ENCODE measurements around the gene ATP12A.

DNA sequence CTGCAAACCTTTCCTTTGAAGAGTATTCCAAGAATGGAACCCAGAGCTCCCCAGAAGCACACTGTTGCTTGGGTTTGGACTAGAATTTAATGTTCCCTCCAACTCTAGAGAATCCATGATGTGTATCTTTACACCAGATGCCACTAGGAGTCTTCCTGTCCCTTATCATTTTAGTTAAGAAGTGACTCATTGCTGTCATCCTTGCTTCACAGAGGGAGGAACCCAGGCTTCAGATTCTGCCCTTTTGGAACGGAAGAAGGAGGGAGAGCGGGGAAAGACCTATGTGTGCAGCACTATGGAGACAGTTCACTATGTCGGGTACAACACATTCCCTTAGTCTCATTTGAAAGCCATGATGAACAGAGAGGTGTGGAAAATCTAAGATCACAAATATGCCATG, 2.1 kb upstream of the ATP12A start:
- no peak for TF ChIP-seq TAF1 (IDR thresholded peaks at IDR 0.05; ENCODE audit: borderline replicate concordance, insufficient read depth, low read length)
- no peak for TF ChIP-seq SIN3A (IDR thresholded peaks at IDR 0.05; ENCODE audit: borderline replicate concordance, insufficient read depth, low read length)
- TF ChIP-seq, protein P1, sequence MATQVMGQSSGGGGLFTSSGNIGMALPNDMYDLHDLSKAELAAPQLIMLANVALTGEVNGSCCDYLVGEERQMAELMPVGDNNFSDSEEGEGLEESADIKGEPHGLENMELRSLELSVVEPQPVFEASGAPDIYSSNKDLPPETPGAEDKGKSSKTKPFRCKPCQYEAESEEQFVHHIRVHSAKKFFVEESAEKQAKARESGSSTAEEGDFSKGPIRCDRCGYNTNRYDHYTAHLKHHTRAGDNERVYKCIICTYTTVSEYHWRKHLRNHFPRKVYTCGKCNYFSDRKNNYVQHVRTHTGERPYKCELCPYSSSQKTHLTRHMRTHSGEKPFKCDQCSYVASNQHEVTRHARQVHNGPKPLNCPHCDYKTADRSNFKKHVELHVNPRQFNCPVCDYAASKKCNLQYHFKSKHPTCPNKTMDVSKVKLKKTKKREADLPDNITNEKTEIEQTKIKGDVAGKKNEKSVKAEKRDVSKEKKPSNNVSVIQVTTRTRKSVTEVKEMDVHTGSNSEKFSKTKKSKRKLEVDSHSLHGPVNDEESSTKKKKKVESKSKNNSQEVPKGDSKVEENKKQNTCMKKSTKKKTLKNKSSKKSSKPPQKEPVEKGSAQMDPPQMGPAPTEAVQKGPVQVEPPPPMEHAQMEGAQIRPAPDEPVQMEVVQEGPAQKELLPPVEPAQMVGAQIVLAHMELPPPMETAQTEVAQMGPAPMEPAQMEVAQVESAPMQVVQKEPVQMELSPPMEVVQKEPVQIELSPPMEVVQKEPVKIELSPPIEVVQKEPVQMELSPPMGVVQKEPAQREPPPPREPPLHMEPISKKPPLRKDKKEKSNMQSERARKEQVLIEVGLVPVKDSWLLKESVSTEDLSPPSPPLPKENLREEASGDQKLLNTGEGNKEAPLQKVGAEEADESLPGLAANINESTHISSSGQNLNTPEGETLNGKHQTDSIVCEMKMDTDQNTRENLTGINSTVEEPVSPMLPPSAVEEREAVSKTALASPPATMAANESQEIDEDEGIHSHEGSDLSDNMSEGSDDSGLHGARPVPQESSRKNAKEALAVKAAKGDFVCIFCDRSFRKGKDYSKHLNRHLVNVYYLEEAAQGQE (IDR thresholded peaks at IDR 0.05; ENCODE audit: insufficient read depth in 1 of 2, low read depth in 2 of 2, low read length in 2 of 2) = no peak
- no peak for TF ChIP-seq POLR2AphosphoS5 (IDR thresholded peaks at IDR 0.05; ENCODE audit: low read depth, low read length)

Measured in PFSK-1 (cell line).